Mesenchymal stem cell (in vitro differentiated cells and primary cell): ENCODE measurements around the gene DRAP1.

Experiments
- DNase-seq: peaks from one replicate; pipeline ENCODE4 v3.0.0-alpha.2; 2013
- H2AFZ ChIP-seq: one replicate; pipeline ENCODE4 v1.6.1; 2013; ENCODE audit warnings: low read depth, mild to moderate bottlenecking, control low read depth, inconsistent platforms, low read length, moderate library complexity
- H2AK5ac ChIP-seq: 2 replicates; pipeline ENCODE4 v1.6.1; 2013; ENCODE audit warnings: low read length, moderate library complexity, mild to moderate bottlenecking, inconsistent platforms; ENCODE audit not compliant: severe bottlenecking
- H2BK120ac ChIP-seq: one replicate; pipeline ENCODE4 v1.6.1; 2013; ENCODE audit warnings: low read depth, mild to moderate bottlenecking, inconsistent platforms, low read length, moderate library complexity
- H2BK12ac ChIP-seq, 2 experiments: one replicate each; pipeline ENCODE4 v1.6.1; 2013; ENCODE audit warnings: inconsistent platforms in 2 of 2, low read length in 2 of 2, mild to moderate bottlenecking in 2 of 2, moderate library complexity in 2 of 2, control low read depth in 1 of 2
- H2BK15ac ChIP-seq: one replicate; pipeline ENCODE4 v1.6.1; 2013; ENCODE audit warnings: mild to moderate bottlenecking, low read depth, inconsistent platforms; ENCODE audit not compliant: poor library complexity, severe bottlenecking
- H2BK5ac ChIP-seq: 2 replicates; pipeline ENCODE4 v1.6.1; 2013; ENCODE audit warnings: low read depth, mild to moderate bottlenecking, low read length, control low read depth, inconsistent platforms; ENCODE audit not compliant: poor library complexity, severe bottlenecking
- H3K14ac ChIP-seq, 2 experiments: one replicate each; pipeline ENCODE4 v1.6.1; 2013; ENCODE audit warnings: inconsistent platforms in 2 of 2, low read length in 2 of 2, control low read depth in 1 of 2, mild to moderate bottlenecking in 1 of 2, moderate library complexity in 1 of 2
- H3K18ac ChIP-seq, 2 experiments: one replicate each; pipeline ENCODE4 v1.6.1; 2013; ENCODE audit warnings: inconsistent platforms in 2 of 2, low read length in 2 of 2, control low read depth in 1 of 2, low read depth in 1 of 2, mild to moderate bottlenecking in 1 of 2
- H3K23ac ChIP-seq, 2 experiments: one replicate each; pipeline ENCODE4 v1.6.1; 2013; ENCODE audit warnings: inconsistent platforms in 2 of 2, low read length in 2 of 2, mild to moderate bottlenecking in 2 of 2, moderate library complexity in 2 of 2, control low read depth in 1 of 2
- H3K27ac ChIP-seq: 2 replicates; pipeline ENCODE4 v1.5.1; 2013; ENCODE audit warnings: mild to moderate bottlenecking, moderate library complexity, low read length, control low read depth, inconsistent platforms; ENCODE audit not compliant: poor library complexity, severe bottlenecking
- H3K27me3 ChIP-seq, 2 experiments: 2 replicates each; pipeline versions ENCODE4 v1.6.1 to v1.7.0; 2013; ENCODE audit warnings: low read length in 2 of 2, mild to moderate bottlenecking in 2 of 2, moderate library complexity in 2 of 2, control low read depth in 1 of 2, inconsistent platforms in 1 of 2; ENCODE audit not compliant: control insufficient read depth in 1 of 2, insufficient read depth in 1 of 2
- H3K36me3 ChIP-seq, 2 experiments: 2 replicates each; pipeline versions ENCODE4 v1.6.1 to v1.7.0; 2013; ENCODE audit warnings: low read length in 2 of 2, control low read depth in 1 of 2, inconsistent platforms in 1 of 2, low read depth in 1 of 2, mild to moderate bottlenecking in 1 of 2; ENCODE audit not compliant: insufficient read depth in 2 of 2, control insufficient read depth in 1 of 2
- H3K4ac ChIP-seq, 2 experiments: one replicate each; pipeline ENCODE4 v1.6.1; 2013; ENCODE audit warnings: inconsistent platforms in 2 of 2, low read length in 2 of 2, mild to moderate bottlenecking in 2 of 2, moderate library complexity in 2 of 2, control low read depth in 1 of 2, low read depth in 1 of 2
- H3K4me1 ChIP-seq: 2 replicates; pipeline ENCODE4 v1.6.1; 2013; ENCODE audit warnings: low read depth, low read length, control low read depth; ENCODE audit not compliant: control insufficient read depth, insufficient read depth
- H3K4me2 ChIP-seq: 2 replicates; pipeline ENCODE4 v1.6.1; 2013; ENCODE audit warnings: low read length, mild to moderate bottlenecking, inconsistent platforms; ENCODE audit not compliant: poor library complexity, severe bottlenecking
- H3K4me3 ChIP-seq, 2 experiments: 2 replicates each; pipeline versions ENCODE4 v1.5.1 to v1.7.0; 2013; ENCODE audit warnings: low read length in 2 of 2, mild to moderate bottlenecking in 2 of 2, control low read depth in 1 of 2, low read depth in 1 of 2; ENCODE audit not compliant: insufficient read depth in 1 of 2
- H3K79me1 ChIP-seq: replicated peaks from 2 replicates; pipeline ENCODE4 v1.6.1; 2013; ENCODE audit warnings: mild to moderate bottlenecking, control low read depth, low read length, inconsistent platforms; ENCODE audit not compliant: poor library complexity, severe bottlenecking
- H3K9ac ChIP-seq: 2 replicates; pipeline ENCODE4 v1.7.0; 2013; ENCODE audit warnings: mild to moderate bottlenecking, low read length, moderate library complexity
- H3K9me3 ChIP-seq: 2 replicates; pipeline ENCODE4 v1.7.0; 2013; ENCODE audit warnings: mild to moderate bottlenecking, low read length; ENCODE audit not compliant: control insufficient read depth
- H4K8ac ChIP-seq: one replicate; pipeline ENCODE4 v1.6.1; 2013; ENCODE audit warnings: inconsistent platforms, mild to moderate bottlenecking, low read length, moderate library complexity
- H4K91ac ChIP-seq: one replicate; pipeline ENCODE4 v1.6.1; 2013; ENCODE audit warnings: mild to moderate bottlenecking, low read length, inconsistent platforms
- WGBS: methylation state at CpG from one replicate; pipeline ENCODE4 v1.1.7; 2013; ENCODE audit warnings: mixed read lengths; 5-methylcytosine and 5-hydroxymethylcytosine counted together

The DRAP1 gene

GRCh38 chr11:65906602-65907001, 12.6 kb upstream of the DRAP1 start:
- Histone ChIP-seq H4K8ac (no peak overlapping the region), H4K91ac (no peak overlapping the region), H3K36me3 (no peaks in the 10 kb centered on the region), H3K4me1 (peaks cover 28% of the 10 kb centered on the region), H2BK120ac (no peak overlapping the region), H3K9me3 (no peaks in the 10 kb centered on the region), H2BK15ac (no peak overlapping the region), H2AK5ac (no peak overlapping the region), H3K79me1 (peaks cover 2% of the 10 kb centered on the region), H3K9ac (no peak overlapping the region), H3K27ac (no peak overlapping the region), H3K4me2 (no peak overlapping the region), H3K14ac (no peak overlapping the region), H3K4ac (peak overlapping the region in 1 of 2 experiments; percentile 15), H2AFZ (no peak overlapping the region), H3K4me3 (no peak overlapping the region), H3K23ac (no peak overlapping the region), H3K27me3 (no peaks in the 10 kb centered on the region), H2BK5ac (no peak overlapping the region), H3K18ac (no peak overlapping the region), H2BK12ac (no peak overlapping the region)
- WGBS: 55% methylated on average over 5 of the region's 5 CpGs
- no peak for DNase-seq

GRCh38 chr11:65907878-65908277, 11.3 kb upstream of the DRAP1 start:
- WGBS: 97% methylated on average over 6 of the region's 6 CpGs
- H3K27me3 ChIP-seq: no peaks in the 10 kb centered on the region
- H3K4ac ChIP-seq: no peak overlapping the region
- H3K9ac ChIP-seq: no peak overlapping the region
- no peak overlapping the region for H4K8ac ChIP-seq
- no peaks in the 10 kb centered on the region for H3K9me3 ChIP-seq
- no peak for DNase-seq
- H3K36me3 ChIP-seq: no peaks in the 10 kb centered on the region
- H2BK12ac ChIP-seq: no peak overlapping the region
- no peak overlapping the region for H4K91ac ChIP-seq
- H2AFZ ChIP-seq: no peak overlapping the region
- H3K4me2 ChIP-seq: no peak overlapping the region
- no peak overlapping the region for H3K27ac ChIP-seq
- peaks cover 6% of the 10 kb centered on the region for H3K79me1 ChIP-seq
- no peak overlapping the region for H3K4me3 ChIP-seq
- H3K4me1 ChIP-seq: peaks cover 28% of the 10 kb centered on the region
- H2BK120ac ChIP-seq: no peak overlapping the region
- no peak overlapping the region for H3K14ac ChIP-seq
- H3K23ac ChIP-seq: no peak overlapping the region
- H3K18ac ChIP-seq: no peak overlapping the region
- no peak overlapping the region for H2BK5ac ChIP-seq
- peak overlapping the region; percentile 36 for H2BK15ac ChIP-seq
- no peak overlapping the region for H2AK5ac ChIP-seq

- Histone ChIP-seq H2AK5ac (peak overlapping the region; percentile 92), H3K36me3 (peaks cover 0 to 3% of the 10 kb centered on the region in 2 experiments), H3K27me3 (no peaks in the 10 kb centered on the region), H3K4me3 (peak overlapping the region in 1 of 2 experiments; percentile 59), H2BK5ac (peak overlapping the region; percentile 3), H2BK15ac (peak overlapping the region; percentile 94), H3K14ac (no peak overlapping the region), H3K18ac (peak overlapping the region; percentile 89 to 96), H3K4me2 (no peak overlapping the region), H3K23ac (peak overlapping the region in 1 of 2 experiments; percentile 19), H3K9ac (peak overlapping the region; percentile 89), H2AFZ (no peak overlapping the region), H3K79me1 (peaks cover 14% of the 10 kb centered on the region), H2BK120ac (peak overlapping the region; percentile 88), H3K9me3 (no peaks in the 10 kb centered on the region), H4K91ac (peak overlapping the region; percentile 98), H3K27ac (no peak overlapping the region), H2BK12ac (peak overlapping the region; percentile 80 to 82), H3K4ac (peak overlapping the region; percentile 82 to 89), H3K4me1 (peaks cover 48% of the 10 kb centered on the region), H4K8ac (peak overlapping the region; percentile 86)
- WGBS: 26% methylated on average over 14 of the region's 14 CpGs
- DNase-seq: peak; percentile 81
These were observed 7.3 kb upstream of the DRAP1 start for GRCh38 chr11:65911682-65912568.

- Histone ChIP-seq H3K14ac (no peak overlapping the region), H4K91ac (peak overlapping the region; percentile 83), H3K23ac (no peak overlapping the region), H2AK5ac (peak overlapping the region; percentile 96), H3K18ac (peak overlapping the region; percentile 74 to 79), H3K79me1 (peaks cover 14% of the 10 kb centered on the region), H3K9ac (peak overlapping the region; percentile 89), H2BK5ac (peak overlapping the region; percentile 51), H2BK12ac (peak overlapping the region; percentile 87 to 92), H3K4me2 (no peak overlapping the region), H3K4me3 (peak overlapping the region in 1 of 2 experiments; percentile 23), H3K4ac (peak overlapping the region; percentile 72 to 75), H3K36me3 (peaks cover 9 to 13% of the 10 kb centered on the region in 2 experiments), H3K9me3 (no peaks in the 10 kb centered on the region), H2BK15ac (peak overlapping the region; percentile 60), H3K27me3 (no peaks in the 10 kb centered on the region), H3K4me1 (peaks cover 57% of the 10 kb centered on the region), H2BK120ac (peak overlapping the region; percentile 54), H4K8ac (peak overlapping the region; percentile 69), H3K27ac (peak overlapping the region; percentile 51), H2AFZ (no peak overlapping the region)
- DNase-seq: peak; percentile 78
- WGBS: 87% methylated on average over 4 of the region's 4 CpGs
These were observed 6.4 kb upstream of the DRAP1 start for GRCh38 chr11:65912845-65913244.
